HCT116 (cell line): ENCODE measurements around the gene CREG2. TPM values are rescaled to one million over a fixed set of nuclear protein-coding genes. Genes with fewer than 3 reads are reported as not detected.

ENCODE experiments used
- ATAC-seq: fragments of 200-7000 bp; cut with Tn5 transposase; 2 replicates; pipeline ENCODE4 v1.9.1; 2020; ENCODE audit warnings: mild to moderate bottlenecking, moderate library complexity
- BruUV-seq: library from RNA; stranded (reverse); fragments of 400-500 nt; replicated peaks from 2 replicates; lab custom pipeline; 2021; lab: Mats Ljungman, UMichigan
- CTCF ChIA-PET: fragments of 300-600 bp; sonication (Branson Sonifier 250); formaldehyde crosslinking; loops from one replicate; lab custom pipeline; 2021; ENCODE audit warnings: antibody characterized with exemption; lab: Charles Lee
- POLR2A ChIA-PET: fragments of 300-600, 350-600 bp; sonication (Branson Sonifier 250); formaldehyde crosslinking; loops from one replicate; lab custom pipeline; 2021; ENCODE audit warnings: antibody characterized with exemption; lab: Charles Lee
- RAD21 ChIA-PET, 2 experiments: fragments of 300-600 bp; sonication (Branson Sonifier 250); formaldehyde crosslinking; loops; one replicate each; lab custom pipeline; 2023; ENCODE audit warnings: low total read pairs in 2 of 2; ENCODE audit not compliant: uncharacterized antibody in 2 of 2, unreplicated experiment in 2 of 2, low non-redundant PET in 1 of 2; lab: Charles Lee
- DNase-seq: peaks from one replicate; pipeline ENCODE4 v3.0.0-alpha.2; 2010; ENCODE audit warnings: low read depth, low spot score
- H2AFZ ChIP-seq: fragments of 200-600 bp; shearing (Covaris generic), sonication (generic); 2 replicates; pipeline ENCODE4 v1.6.1; 2017; ENCODE audit warnings: low read depth, mixed run types, mixed read lengths, antibody characterized with exemption, low read length; ENCODE audit not compliant: poor library complexity, severe bottlenecking
- H3K27ac ChIP-seq: 2 replicates; pipeline ENCODE4 v1.5.1; 2012; ENCODE audit warnings: low read depth, low read length
- H3K27me3 ChIP-seq: fragments of 200-600 bp; sonication (generic); 2 replicates; pipeline ENCODE4 v1.6.1; 2016; ENCODE audit warnings: mixed run types, low read length, mixed read lengths; ENCODE audit not compliant: insufficient read depth
- H3K36me3 ChIP-seq, 2 experiments: fragments of 200-500 bp in 1 of 2; fragments of 200-600 bp in 1 of 2; sonication (Bioruptor generic) in 1 of 2; sonication (generic) in 1 of 2; 2 replicates each; pipeline versions ENCODE4 v1.5.1 to v1.6.1; 2014 to 2016; ENCODE audit warnings: low read length in 2 of 2, inconsistent platforms in 1 of 2, mixed read lengths in 1 of 2, mixed run types in 1 of 2; ENCODE audit not compliant: insufficient read depth in 2 of 2, control insufficient read depth in 1 of 2
- H3K4me1 ChIP-seq, 2 experiments: fragments of 200-600 bp in 1 of 2; sonication (generic) in 1 of 2; 2 replicates each; pipeline versions ENCODE4 v1.5.1 to v1.6.1; 2012 to 2017; ENCODE audit warnings: low read length in 2 of 2, inconsistent platforms in 1 of 2, mild to moderate bottlenecking in 1 of 2, mixed read lengths in 1 of 2, mixed run types in 1 of 2, moderate library complexity in 1 of 2; ENCODE audit not compliant: insufficient read depth in 2 of 2, control insufficient read depth in 1 of 2
- H3K4me2 ChIP-seq: fragments of 200-600 bp; sonication (generic); 2 replicates; pipeline ENCODE4 v1.6.1; 2017; ENCODE audit warnings: mixed run types, low read length, mixed read lengths
- H3K4me3 ChIP-seq, 2 experiments: fragments of 200-600 bp in 1 of 2; sonication (generic) in 1 of 2; replicated peaks in 1 of 2; 2 replicates each; pipeline ENCODE4 v1.5.1; 2011 to 2016; ENCODE audit warnings: low read length in 2 of 2, control low read depth in 1 of 2, low read depth in 1 of 2, mild to moderate bottlenecking in 1 of 2, mixed read lengths in 1 of 2, mixed run types in 1 of 2
- H3K79me2 ChIP-seq: fragments of 200-600 bp; sonication (generic); 2 replicates; pipeline ENCODE4 v1.6.1; 2017; ENCODE audit warnings: mild to moderate bottlenecking, mixed run types, low read length, moderate library complexity, mixed read lengths; ENCODE audit not compliant: insufficient read depth
- H3K9ac ChIP-seq: fragments of 200-600 bp; sonication (generic); 2 replicates; pipeline ENCODE4 v1.6.1; 2016; ENCODE audit warnings: low read length, mixed read lengths
- H3K9me2 ChIP-seq: fragments of 200-600 bp; sonication (generic), shearing (Covaris generic); 2 replicates; pipeline ENCODE4 v1.6.1; 2017; ENCODE audit warnings: mixed run types, mild to moderate bottlenecking, moderate library complexity; ENCODE audit not compliant: insufficient read depth
- H3K9me3 ChIP-seq, 2 experiments: fragments of 200-500 bp in 1 of 2; fragments of 200-600 bp in 1 of 2; sonication (Bioruptor generic) in 1 of 2; sonication (generic) in 1 of 2; 2 replicates each; pipeline ENCODE4 v1.6.1; 2014 to 2017; ENCODE audit warnings: low read length in 2 of 2, mixed read lengths in 2 of 2, inconsistent platforms in 1 of 2, low read depth in 1 of 2, mild to moderate bottlenecking in 1 of 2, mixed run types in 1 of 2, moderate library complexity in 1 of 2; ENCODE audit not compliant: control insufficient read depth in 1 of 2, insufficient read depth in 1 of 2
- H4K20me1 ChIP-seq: fragments of 200-600 bp; sonication (generic), shearing (Covaris generic); 2 replicates; pipeline ENCODE4 v1.6.1; 2017; ENCODE audit warnings: mixed run types, mild to moderate bottlenecking, moderate library complexity; ENCODE audit not compliant: insufficient read depth
- CBX3 ChIP-seq: IDR thresholded peaks from 2 replicates; pipeline ENCODE4 v1.6.1; 2012; ENCODE audit warnings: low read depth
- EGR1 ChIP-seq: IDR thresholded peaks from 2 replicates; pipeline ENCODE4 v1.6.1; 2012; ENCODE audit warnings: low read depth
- FOSL1 ChIP-seq: IDR thresholded peaks from 2 replicates; pipeline ENCODE4 v1.6.1; 2012; ENCODE audit warnings: low read depth
- JUND ChIP-seq: IDR thresholded peaks from 2 replicates; pipeline ENCODE4 v1.6.1; 2012
- POLR2AphosphoS5 ChIP-seq: IDR thresholded peaks from 2 replicates; pipeline ENCODE4 v1.6.1; 2011; ENCODE audit warnings: mild to moderate bottlenecking, low read depth, low read length, moderate library complexity
- SP1 ChIP-seq: IDR thresholded peaks from 2 replicates; pipeline ENCODE4 v1.6.1; 2012; ENCODE audit warnings: low read depth
- YY1 ChIP-seq: IDR thresholded peaks from 2 replicates; pipeline ENCODE4 v1.6.1; 2011; ENCODE audit warnings: low read length, low read depth, moderate library complexity, mild to moderate bottlenecking; ENCODE audit not compliant: insufficient replicate concordance; ENCODE audit errors: extremely low read depth
- intact Hi-C: fragments of 100-400 bp; cut with micrococcal nuclease; formaldehyde crosslinking; loops from 2 replicates; pipeline ENCODE4 v1.10.0; 2022
- total RNA-seq: library from RNA; stranded (reverse); gene quantifications from one replicate; pipeline ENCODE4 v1.2.1, GENCODE V29; 2021; ENCODE audit not compliant: unreplicated experiment
- TF ChIP-seq, protein P1 (sequence below): IDR thresholded peaks from 2 replicates; pipeline ENCODE4 v1.6.1; 2012
- TF ChIP-seq, protein P2 (sequence below), 3 experiments: fragments of 200-600 bp in 1 of 3; sonication (generic) in 1 of 3; IDR thresholded peaks in 2 of 3; conservative IDR thresholded peaks in 1 of 3; 2 replicates each; pipeline ENCODE4 v1.5.1; 2012 to 2017; ENCODE audit warnings: low read depth in 2 of 3, low read length in 2 of 3, antibody characterized with exemption in 1 of 3, borderline replicate concordance in 1 of 3, control low read depth in 1 of 3, mild to moderate bottlenecking in 1 of 3, mixed read lengths in 1 of 3, mixed run types in 1 of 3, moderate library complexity in 1 of 3; ENCODE audit not compliant: insufficient read depth in 1 of 3
- TF ChIP-seq, protein P3 (sequence below): IDR thresholded peaks from 2 replicates; pipeline ENCODE4 v1.6.1; 2012

The CREG2 gene
- total RNA-seq, 1 experiment from 2014 or later = 0.12 TPM

DNA sequence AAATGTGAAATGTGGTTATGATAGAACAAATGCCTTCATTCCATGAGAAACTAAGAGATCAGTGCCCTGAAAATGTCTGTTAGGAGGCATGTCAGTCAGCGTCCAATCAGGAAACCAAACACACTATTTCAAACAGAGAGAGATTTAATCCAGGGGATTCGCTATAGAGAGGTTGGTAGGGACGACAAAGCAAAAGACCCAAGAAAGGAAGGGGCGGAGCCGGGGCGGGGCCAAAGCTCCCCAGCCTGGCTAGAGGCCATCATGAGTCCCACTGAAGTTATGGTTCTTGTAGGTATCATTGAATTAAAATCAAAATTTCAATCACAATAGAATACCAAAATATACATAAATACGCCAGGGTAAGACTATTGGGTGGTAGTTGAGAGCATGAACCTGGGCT lies 45.9 kb downstream of the CREG2 start:
- RAD21 ChIA-PET = interaction anchor here (1.3 to 1.6 kb wide), 2 partner anchors 46 to 47 kb away, joined by 3 to 5 read pairs; partner anchors contain the start of gene CREG2 (in 1 of the 2)
- no peak overlapping the region for H3K9ac ChIP-seq
- H3K27me3 ChIP-seq = no peaks in the 10 kb centered on the region
- H3K36me3 ChIP-seq = no peaks in the 10 kb centered on the region
- H3K4me2 ChIP-seq = peak overlapping the region; percentile 18; the same call in 1 of the 2 replicates
- POLR2A ChIA-PET = interaction anchor here (0.6 kb wide), 1 partner anchor 356 kb away, joined by 3 read pairs; no protein-coding TSS in a partner anchor
- CTCF ChIA-PET = interaction anchor here (0.6 to 2.4 kb wide), 25 partner anchors 8 to 643 kb away, joined by 3 to 29 read pairs (median 6); partner anchors contain the start of genes CREG2 and RNF149
- DNase-seq (no peak), ATAC-seq (peak; percentile 72)
- H4K20me1 ChIP-seq = no peaks in the 10 kb centered on the region
- no peak overlapping the region for H3K27ac ChIP-seq
- no peaks in the 10 kb centered on the region for H3K79me2 ChIP-seq
- TF ChIP-seq POLR2AphosphoS5 (no peak), YY1 (no peak), FOSL1 (no peak), EGR1 (no peak), CBX3 (no peak), SP1 (no peak), JUND (no peak)
- TF ChIP-seq, protein P1, sequence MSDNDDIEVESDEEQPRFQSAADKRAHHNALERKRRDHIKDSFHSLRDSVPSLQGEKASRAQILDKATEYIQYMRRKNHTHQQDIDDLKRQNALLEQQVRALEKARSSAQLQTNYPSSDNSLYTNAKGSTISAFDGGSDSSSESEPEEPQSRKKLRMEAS = no peak
- TF ChIP-seq, protein P2, sequence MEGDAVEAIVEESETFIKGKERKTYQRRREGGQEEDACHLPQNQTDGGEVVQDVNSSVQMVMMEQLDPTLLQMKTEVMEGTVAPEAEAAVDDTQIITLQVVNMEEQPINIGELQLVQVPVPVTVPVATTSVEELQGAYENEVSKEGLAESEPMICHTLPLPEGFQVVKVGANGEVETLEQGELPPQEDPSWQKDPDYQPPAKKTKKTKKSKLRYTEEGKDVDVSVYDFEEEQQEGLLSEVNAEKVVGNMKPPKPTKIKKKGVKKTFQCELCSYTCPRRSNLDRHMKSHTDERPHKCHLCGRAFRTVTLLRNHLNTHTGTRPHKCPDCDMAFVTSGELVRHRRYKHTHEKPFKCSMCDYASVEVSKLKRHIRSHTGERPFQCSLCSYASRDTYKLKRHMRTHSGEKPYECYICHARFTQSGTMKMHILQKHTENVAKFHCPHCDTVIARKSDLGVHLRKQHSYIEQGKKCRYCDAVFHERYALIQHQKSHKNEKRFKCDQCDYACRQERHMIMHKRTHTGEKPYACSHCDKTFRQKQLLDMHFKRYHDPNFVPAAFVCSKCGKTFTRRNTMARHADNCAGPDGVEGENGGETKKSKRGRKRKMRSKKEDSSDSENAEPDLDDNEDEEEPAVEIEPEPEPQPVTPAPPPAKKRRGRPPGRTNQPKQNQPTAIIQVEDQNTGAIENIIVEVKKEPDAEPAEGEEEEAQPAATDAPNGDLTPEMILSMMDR (IDR thresholded peaks at IDR 0.05 in 2 of 3, conservative IDR thresholded peaks at IDR 0.05 in 1 of 3; ENCODE audit: borderline replicate concordance in 1 of 3, insufficient read depth in 1 of 3, low read depth in 2 of 3, low read length in 2 of 3) = no peak
- TF ChIP-seq, protein P3, sequence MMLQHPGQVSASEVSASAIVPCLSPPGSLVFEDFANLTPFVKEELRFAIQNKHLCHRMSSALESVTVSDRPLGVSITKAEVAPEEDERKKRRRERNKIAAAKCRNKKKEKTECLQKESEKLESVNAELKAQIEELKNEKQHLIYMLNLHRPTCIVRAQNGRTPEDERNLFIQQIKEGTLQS = no peak
- BruUV-seq = no TSS peak
- peaks cover 3 to 10% of the 10 kb centered on the region in 2 experiments; a peak in 2 of 4 replicates for H3K4me1 ChIP-seq
- intact Hi-C loops = loop anchor here (5.0 kb wide), 1 partner anchor 356 kb away; the partner anchor contains the start of gene MAP4K4
- peak overlapping the region; percentile 77 for H2AFZ ChIP-seq
- H3K9me3 ChIP-seq = no peaks in the 10 kb centered on the region
- no peak overlapping the region for H3K4me3 ChIP-seq
- no peaks in the 10 kb centered on the region for H3K9me2 ChIP-seq
